Mucosa of descending colon (tissue), 3 donors: ENCODE results near the gene SNX25. TPM values are rescaled to one million over a fixed set of nuclear protein-coding genes. Genes with fewer than 3 reads are reported as not detected.
"Not testable (repeated sequence)": the region's sequence is repeated elsewhere in the genome, so short reads cannot be mapped to it uniquely, and the experiment has no call there.

ENCODE experiments used
- ATAC-seq: fragments of 200-7000 bp; cut with Tn5 transposase; one replicate; pipeline ENCODE4 v1.9.1; 2020; ENCODE audit warnings: mild to moderate bottlenecking, moderate library complexity
- DNase-seq, 3 donors: peaks; one replicate each; pipeline ENCODE4 v3.0.0-alpha.2; 2020
- H3K36me3 ChIP-seq: fragments of 200-600 bp; one replicate; pipeline ENCODE4 v1.8.0; 2021; ENCODE audit warnings: low read depth, mild to moderate bottlenecking
- H3K4me1 ChIP-seq: fragments of 200-600 bp; one replicate; pipeline ENCODE4 v1.8.0; 2021; ENCODE audit warnings: low read depth, mild to moderate bottlenecking
- H3K4me3 ChIP-seq: fragments of 200-600 bp; one replicate; pipeline ENCODE4 v1.8.0; 2021; ENCODE audit warnings: mild to moderate bottlenecking
- H3K9me3 ChIP-seq: fragments of 200-600 bp; one replicate; pipeline ENCODE4 v1.8.0; 2021; ENCODE audit warnings: mild to moderate bottlenecking
- CTCF ChIP-seq: fragments of 200-600 bp; IDR thresholded peaks from one replicate; pipeline ENCODE4 v1.8.0; 2022; ENCODE audit warnings: antibody characterized with exemption, mild to moderate bottlenecking
- intact Hi-C, 2 donors: fragments of 100-400 bp; cut with DNase I in 1 of 2; cut with micrococcal nuclease in 1 of 2; formaldehyde crosslinking; loops; one replicate each; pipeline versions ENCODE4 v1.11.0 to v1.11.1; 2022; cut with DNase I, micrococcal nuclease
- total RNA-seq, 3 donors: library from RNA; stranded (reverse); fragmentation: NEBNext Ultra II Directional in 2 of 3; extraction: Animal tissue kit (Norgen Biotek cat#: 25700) in 2 of 3; gene quantifications; one replicate each; pipeline versions ENCODE4 v1.2.1 to v1.2.4, GENCODE V29; 2021 to 2023
- donor health status: DM: no; HTN: no; CAD: no; lungs with moderate emphysema.
- donor health status: DM: no; HTN: no; CAD: no.
- donor health status: DM: no; HTN: yes; CAD: no.

SNX25 gene
- total RNA-seq, 3 donors from 2014 or later: 10.8 to 29.7 (median 16.8) TPM

DNA sequence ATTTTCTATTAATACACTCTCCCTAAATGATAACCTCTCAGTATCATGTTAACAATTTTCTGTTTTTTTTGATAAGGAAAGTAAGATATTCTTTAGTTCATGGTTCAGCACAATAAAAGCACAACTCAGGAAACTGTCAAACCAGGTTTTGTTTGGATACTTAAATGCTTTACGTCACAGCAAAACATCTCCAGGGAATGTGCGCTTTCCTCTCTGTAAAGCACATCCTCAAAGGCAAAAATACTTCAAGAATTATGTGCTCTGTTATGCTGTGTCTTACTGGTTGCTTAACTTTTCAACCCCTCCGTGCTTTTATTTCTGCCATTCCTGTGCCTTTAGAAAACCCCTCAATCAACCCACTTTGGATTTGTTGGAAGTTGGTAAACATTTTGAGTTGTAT lies 27.8 kb downstream of the SNX25 start:
- H3K4me1 ChIP-seq: peaks cover 16% of the 10 kb centered on the region
- ATAC-seq (no peak), DNase-seq (no peak)
- intact Hi-C loops: no loop called here
- H3K9me3 ChIP-seq: no peaks in the 10 kb centered on the region
- no peaks in the 10 kb centered on the region for H3K36me3 ChIP-seq
- no peak overlapping the region for H3K4me3 ChIP-seq
- no peak for TF ChIP-seq CTCF

DNA sequence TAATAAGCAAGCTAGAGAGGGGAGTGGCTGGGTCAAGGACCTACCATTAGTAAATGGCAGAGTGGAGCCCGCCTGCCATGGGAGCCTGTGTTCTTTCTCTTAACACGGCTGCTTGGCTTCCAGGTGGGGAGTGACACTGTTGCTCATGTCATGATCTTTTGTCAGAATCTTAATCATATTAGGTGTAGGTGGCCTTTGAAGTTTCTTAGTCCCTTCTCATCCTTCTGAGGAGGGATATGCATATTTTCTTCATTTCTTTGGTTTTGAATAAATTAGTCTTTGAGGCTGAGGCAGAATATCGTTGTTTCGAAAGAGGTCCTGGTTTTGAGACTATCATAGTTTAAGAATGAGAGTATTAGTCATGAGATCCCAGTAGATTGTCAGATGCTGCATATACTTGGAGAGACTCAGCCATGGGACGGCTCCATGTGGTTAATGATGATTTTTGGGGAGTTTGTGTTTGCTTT lies 28.9 kb downstream of the SNX25 start:
- DNase-seq (no peak), ATAC-seq (no peak)
- Histone ChIP-seq H3K36me3 (no peaks in the 10 kb centered on the region), H3K4me3 (no peak overlapping the region), H3K4me1 (peaks cover 15% of the 10 kb centered on the region), H3K9me3 (no peaks in the 10 kb centered on the region)
- TF ChIP-seq CTCF: no peak
- intact Hi-C loops: no loop called here

DNA sequence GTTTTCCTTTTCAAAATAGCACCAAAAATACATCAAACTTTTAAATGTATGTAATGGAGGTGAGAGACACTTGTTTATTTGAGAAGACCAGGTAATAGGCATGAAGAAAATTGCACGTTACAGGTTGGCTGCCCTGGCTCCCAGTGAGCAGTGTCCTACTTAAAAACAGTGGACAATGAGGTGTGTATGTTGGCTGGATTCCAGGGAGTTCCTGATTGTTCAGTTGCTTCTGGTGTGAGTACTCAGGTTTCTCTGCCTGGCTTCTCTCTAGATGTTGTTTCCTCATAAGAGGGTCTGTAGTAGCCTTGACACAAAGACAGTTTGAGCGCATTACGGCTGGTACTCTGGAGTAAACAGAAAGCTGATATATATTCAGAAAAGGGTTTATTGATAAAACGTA lies 29.4 kb downstream of the SNX25 start:
- TF ChIP-seq CTCF: no peak
- Histone ChIP-seq H3K4me3 (no peak overlapping the region), H3K9me3 (no peaks in the 10 kb centered on the region), H3K4me1 (peaks cover 15% of the 10 kb centered on the region), H3K36me3 (no peaks in the 10 kb centered on the region)
- no peak for ATAC-seq
- no peak for DNase-seq
- intact Hi-C loops: no loop called here

DNA sequence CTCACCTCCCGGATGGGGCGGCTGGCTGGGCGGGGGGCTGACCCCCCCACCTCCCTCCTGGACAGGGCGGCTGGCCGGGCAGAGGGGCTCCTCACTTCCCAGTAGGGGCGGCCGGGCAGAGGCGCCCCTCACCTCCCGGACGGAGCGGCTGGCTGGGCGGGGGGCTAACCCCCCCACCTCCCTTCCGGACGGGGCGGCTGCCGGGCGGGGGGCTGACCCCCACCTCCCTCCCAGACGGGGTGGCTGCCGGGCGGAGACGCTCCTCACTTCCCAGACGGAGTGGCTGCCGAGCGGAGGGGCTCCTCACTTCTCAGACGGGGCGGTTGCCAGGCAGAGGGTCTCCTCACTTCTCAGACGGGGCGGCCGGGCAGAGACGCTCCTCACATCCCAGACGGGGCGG lies 31.1 kb downstream of the SNX25 start:
- H3K9me3 ChIP-seq, ATAC-seq, DNase-seq, H3K36me3 ChIP-seq, intact Hi-C loops, H3K4me3 ChIP-seq: not testable (repeated sequence)
- peaks cover 11% of the 10 kb centered on the region for H3K4me1 ChIP-seq

DNA sequence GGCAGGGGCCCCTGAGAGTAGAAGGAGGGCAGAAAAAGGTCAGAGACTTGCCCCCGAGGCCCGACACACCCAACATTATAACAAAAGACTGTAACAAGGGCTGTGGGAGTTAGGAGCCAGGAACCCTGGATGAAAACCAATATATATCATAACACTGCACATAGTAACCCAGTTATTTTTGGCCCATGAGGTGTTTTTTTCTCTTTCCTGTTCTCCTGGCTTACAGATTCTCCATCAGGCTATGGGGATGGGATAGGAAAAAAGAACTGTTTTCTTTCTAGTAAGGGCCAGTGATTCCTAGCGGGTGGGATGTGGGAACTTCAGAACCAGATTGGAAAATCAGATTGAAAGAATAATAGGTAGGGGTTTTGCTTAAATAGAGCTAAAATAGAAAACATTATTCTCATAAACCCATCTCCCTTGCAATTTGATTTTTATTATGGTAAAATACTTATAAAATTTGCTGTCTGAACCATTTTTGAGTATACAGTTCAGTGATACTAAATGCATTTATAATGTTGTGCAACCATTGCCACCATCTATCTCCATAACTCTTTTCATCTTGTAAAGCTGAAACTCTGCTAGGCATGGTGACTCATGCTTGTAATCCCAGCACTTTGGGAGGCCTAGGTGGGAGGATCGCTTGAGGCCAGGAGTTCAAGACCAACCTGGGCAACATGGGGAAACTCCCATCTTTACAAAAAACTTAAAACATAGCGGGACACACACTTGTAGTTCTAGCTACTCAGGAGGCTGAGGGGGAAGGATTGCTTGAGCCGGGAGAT lies 33.5 kb downstream of the SNX25 start:
- ATAC-seq: no peak
- no peaks in the 10 kb centered on the region for H3K4me1 ChIP-seq
- no peaks in the 10 kb centered on the region for H3K9me3 ChIP-seq
- intact Hi-C loops: no loop called here
- H3K36me3 ChIP-seq: no peaks in the 10 kb centered on the region
- no peak for TF ChIP-seq CTCF
- DNase-seq: no peak
- no peak overlapping the region for H3K4me3 ChIP-seq

DNA sequence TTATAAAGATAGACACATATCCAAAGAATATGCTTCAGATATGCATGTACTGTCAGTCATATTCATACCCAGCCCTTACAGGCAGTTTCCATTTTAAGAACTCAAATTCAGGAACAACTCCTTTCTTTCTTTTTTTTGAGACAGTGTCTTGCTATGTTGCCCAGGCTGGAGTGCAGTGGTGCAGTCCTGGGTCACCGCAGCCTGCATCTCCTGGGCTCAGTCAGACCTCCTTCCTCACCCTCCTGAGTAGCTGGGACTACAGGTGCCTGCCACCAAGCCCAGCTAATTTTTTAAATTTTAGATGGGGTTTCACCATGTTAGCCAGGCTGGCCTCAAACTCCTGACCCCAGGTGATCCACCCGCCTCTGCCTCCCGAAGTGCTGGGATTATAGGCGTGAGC lies 34.5 kb downstream of the SNX25 start:
- no peak overlapping the region for H3K4me3 ChIP-seq
- intact Hi-C loops: no loop called here
- no peaks in the 10 kb centered on the region for H3K9me3 ChIP-seq
- no peak for TF ChIP-seq CTCF
- DNase-seq: no peak
- no peak for ATAC-seq
- no peaks in the 10 kb centered on the region for H3K4me1 ChIP-seq
- H3K36me3 ChIP-seq: no peaks in the 10 kb centered on the region
